ES-I3 (cell line): Measurements from ENCODE around the gene CEP112.
"Not testable (repeated sequence)": the region's sequence is repeated elsewhere in the genome, so short reads cannot be mapped to it uniquely, and the experiment has no call there.

Experiments
- H3K36me3 ChIP-seq: 2 replicates; pipeline ENCODE4 v1.6.1; 2013; ENCODE audit warnings: mild to moderate bottlenecking, low read length, control low read depth, moderate library complexity; ENCODE audit not compliant: insufficient read depth
- H3K4me1 ChIP-seq: 2 replicates; pipeline ENCODE4 v1.6.1; 2013; ENCODE audit warnings: mild to moderate bottlenecking, control low read depth, low read length; ENCODE audit not compliant: insufficient read depth
- H3K9ac ChIP-seq: 2 replicates; pipeline ENCODE4 v1.6.1; 2013; ENCODE audit warnings: low read depth, mild to moderate bottlenecking, low read length, moderate library complexity
- H3K9me3 ChIP-seq: 2 replicates; pipeline ENCODE4 v1.6.1; 2013; ENCODE audit warnings: mild to moderate bottlenecking, low read length, moderate library complexity; ENCODE audit not compliant: control insufficient read depth, insufficient read depth

The CEP112 gene

DNA sequence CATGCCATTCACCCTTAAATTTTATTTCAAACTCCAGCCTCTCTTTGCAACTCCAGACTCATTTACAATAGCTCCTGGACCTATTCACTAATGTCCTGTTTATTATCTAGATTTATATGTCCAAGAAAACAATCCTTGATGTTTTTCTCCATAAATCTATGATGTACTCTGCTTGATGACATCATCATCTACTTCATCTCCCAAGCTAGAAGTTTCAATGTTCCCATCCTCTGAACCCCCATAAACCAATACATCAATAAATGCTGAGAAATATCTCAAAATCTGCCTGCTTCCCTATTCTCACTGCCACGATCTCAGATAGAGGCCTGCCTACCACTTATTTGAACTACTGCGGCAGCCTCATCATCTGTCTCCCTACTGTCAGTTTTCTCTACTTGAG, 4.2 kb downstream of the CEP112 start:
- Histone ChIP-seq H3K4me1 (no peaks in the 10 kb centered on the region), H3K9me3 (no peaks in the 10 kb centered on the region), H3K36me3 (no peaks in the 10 kb centered on the region), H3K9ac (no peak overlapping the region)

DNA sequence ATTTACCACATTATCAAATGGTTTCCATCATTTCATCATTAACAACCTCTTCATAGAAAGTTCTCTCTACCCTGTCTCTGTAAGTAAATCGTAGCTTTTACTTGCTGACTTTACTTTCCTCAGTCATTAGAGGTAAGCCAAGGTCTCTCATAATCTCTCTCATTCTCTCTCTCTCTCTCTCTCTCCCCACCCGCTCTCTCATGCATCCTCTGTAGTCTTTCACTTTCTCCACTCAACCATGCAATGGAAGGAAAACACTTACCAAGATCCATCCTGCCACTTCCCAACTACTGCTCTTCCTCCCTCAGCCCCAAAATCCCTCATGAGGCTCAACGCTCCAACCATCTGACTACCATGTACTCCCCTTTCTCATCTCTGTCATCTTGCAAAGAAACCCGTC, 6.1 kb downstream of the CEP112 start:
- Histone ChIP-seq H3K36me3 (no peaks in the 10 kb centered on the region), H3K4me1 (no peaks in the 10 kb centered on the region), H3K9me3 (no peaks in the 10 kb centered on the region), H3K9ac (no peak overlapping the region)

DNA sequence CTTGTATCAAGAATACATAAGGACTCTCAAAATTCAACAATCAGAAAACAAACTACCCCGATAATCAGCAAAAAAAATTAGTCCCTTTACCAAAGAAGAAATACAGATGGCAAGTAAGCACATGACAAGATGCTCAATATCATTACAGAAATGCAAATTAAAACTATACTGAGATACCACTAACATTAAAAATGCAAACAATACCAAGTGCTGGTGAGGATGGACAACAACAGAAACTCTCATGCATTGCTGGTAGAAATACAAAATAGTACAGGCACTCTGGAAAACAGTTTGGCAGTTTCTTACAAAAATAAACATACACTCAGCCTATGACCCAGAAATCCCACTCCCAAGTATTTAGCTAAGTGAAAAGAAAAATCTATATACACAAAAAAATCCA, 7.5 kb downstream of the CEP112 start:
- Histone ChIP-seq H3K9me3 (no peaks in the 10 kb centered on the region), H3K4me1 (no peaks in the 10 kb centered on the region), H3K36me3 (no peaks in the 10 kb centered on the region), H3K9ac (no peak overlapping the region)

DNA sequence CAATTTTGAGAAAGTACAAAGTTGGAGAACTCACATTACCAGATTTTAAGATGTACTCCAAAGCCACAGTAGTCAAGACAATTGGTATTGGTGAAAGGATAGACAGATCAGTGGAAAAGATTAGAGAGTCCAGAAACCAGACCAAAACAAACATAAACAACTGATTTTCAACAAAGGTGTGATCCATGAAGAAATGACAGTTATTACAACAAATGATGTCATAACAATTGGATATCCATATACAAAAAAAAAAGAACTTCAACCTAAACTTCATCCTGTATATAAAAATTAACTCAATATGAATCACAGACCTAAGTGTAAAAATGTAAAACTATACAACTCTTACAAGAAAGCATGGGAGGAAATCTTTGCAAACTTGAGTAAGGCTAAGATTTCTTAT, 8.4 kb downstream of the CEP112 start:
- H3K4me1 ChIP-seq: no peaks in the 10 kb centered on the region
- H3K9ac ChIP-seq: no peak overlapping the region

DNA sequence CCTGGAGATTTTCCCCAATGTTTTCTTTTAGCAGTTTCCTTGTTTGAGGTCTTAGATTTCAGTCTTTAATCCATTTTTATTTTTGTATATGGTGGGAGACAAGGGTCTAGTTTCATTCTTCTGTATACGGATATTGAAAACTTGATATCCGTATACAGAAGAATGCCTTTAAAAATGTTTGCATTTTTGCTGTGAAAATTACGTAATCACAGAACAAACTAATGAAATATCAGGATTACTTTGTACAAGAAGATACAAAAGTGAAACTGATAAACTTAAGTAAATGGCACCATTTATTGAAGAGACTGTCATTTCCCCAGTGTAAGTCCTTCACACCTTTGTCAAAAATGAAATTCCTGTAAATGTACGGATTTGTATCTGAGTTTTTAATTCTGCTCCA, 13.3 kb downstream of the CEP112 start:
- H3K9ac ChIP-seq: no peak overlapping the region
- H3K36me3 ChIP-seq: no peaks in the 10 kb centered on the region
- H3K9me3 ChIP-seq: no peaks in the 10 kb centered on the region
- H3K4me1 ChIP-seq: no peaks in the 10 kb centered on the region

More for the DNA sequence above, 8.4 kb downstream of the CEP112 start:
- H3K9me3 ChIP-seq: no peaks in the 10 kb centered on the region
- H3K36me3 ChIP-seq: no peaks in the 10 kb centered on the region

DNA sequence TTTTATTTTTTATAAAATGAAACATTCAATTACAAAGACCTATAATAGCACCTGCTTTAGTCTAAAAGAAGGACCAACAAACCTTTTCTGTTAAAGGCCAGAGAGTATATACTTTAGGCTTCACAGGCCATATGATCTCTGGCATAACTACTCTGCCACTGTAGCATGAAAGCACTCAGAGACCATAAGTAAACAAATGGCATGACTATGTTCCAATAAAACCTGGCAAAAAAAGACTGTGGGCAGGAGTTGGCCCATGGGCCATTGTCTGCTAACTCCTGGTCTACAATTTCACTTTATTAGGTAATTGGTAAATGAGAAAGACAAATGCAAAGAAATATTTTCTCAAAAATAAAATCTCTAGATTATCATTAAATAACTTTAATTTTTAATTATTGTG, 14.9 kb downstream of the CEP112 start:
- Histone ChIP-seq H3K9ac (no peak overlapping the region), H3K36me3 (no peaks in the 10 kb centered on the region), H3K4me1 (no peaks in the 10 kb centered on the region)

DNA sequence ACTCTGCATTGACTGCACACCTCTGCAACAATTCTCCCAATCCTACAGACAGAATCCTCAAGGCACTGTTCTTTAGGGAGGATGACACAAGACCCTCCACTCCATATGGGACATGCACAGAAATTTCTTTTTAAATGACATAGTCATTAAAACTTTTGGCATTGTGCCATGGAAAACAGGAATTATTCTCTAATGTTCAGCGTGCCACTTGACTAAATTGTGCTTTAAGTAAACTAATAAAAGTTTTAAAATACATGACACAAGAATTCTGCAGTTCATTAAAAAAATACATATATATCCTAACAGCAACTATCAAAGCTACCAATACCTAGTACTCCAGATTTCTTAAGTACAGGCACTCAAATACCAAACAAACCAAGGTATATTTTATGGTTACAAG, 16.0 kb downstream of the CEP112 start:
- Histone ChIP-seq H3K9me3 (no peaks in the 10 kb centered on the region), H3K4me1 (no peaks in the 10 kb centered on the region), H3K36me3 (no peaks in the 10 kb centered on the region), H3K9ac (no peak overlapping the region)

More for the DNA sequence above, 14.9 kb downstream of the CEP112 start:
- H3K9me3 ChIP-seq: no peaks in the 10 kb centered on the region

DNA sequence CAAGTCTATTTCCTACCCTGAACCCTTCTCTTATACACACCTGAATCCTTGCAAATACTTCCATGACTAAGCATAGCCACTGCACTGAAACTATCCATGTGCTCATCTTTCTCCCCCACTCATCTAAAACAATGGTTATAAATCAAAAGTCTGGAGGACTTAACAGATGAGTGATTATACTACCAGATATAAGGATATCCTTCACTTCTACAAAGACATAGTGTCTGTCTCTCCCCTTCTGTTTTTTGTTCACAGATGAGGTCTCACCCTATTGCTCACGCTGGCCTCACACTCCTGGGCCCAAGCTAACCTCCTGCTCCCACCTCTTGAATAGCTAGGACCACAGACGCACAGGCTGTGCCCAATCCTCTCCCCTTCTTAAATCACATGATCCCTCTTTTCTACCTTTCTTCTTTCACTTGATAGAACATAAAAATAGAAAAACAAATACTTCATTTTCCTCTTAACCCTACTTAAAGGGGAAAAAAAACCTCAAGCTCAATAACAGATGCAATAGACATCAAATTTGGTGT, 19.2 kb downstream of the CEP112 start:
- no peaks in the 10 kb centered on the region for H3K9me3 ChIP-seq
- no peaks in the 10 kb centered on the region for H3K36me3 ChIP-seq
- H3K4me1 ChIP-seq: no peaks in the 10 kb centered on the region
- H3K9ac ChIP-seq: no peak overlapping the region

DNA sequence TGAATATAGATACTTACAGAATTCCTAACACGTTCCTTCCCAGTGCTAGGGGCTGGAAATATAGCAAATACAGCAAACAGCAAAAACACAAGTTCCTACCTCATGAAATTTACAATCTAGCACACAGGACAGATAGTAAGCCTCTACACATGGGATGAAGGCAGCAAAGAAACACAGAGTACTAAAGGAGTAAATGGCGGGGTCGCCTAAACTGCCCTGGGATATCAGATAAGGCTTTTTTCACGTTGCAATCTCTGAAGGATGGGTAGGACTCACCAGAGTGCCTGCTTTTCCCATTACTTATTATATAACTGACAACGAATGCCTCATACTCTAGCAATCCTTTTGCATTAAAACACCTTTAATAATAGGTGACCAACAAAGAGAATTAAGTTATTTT, 19.8 kb downstream of the CEP112 start:
- H3K36me3 ChIP-seq: no peaks in the 10 kb centered on the region
- H3K9ac ChIP-seq: no peak overlapping the region
- H3K9me3 ChIP-seq: no peaks in the 10 kb centered on the region
- no peaks in the 10 kb centered on the region for H3K4me1 ChIP-seq

DNA sequence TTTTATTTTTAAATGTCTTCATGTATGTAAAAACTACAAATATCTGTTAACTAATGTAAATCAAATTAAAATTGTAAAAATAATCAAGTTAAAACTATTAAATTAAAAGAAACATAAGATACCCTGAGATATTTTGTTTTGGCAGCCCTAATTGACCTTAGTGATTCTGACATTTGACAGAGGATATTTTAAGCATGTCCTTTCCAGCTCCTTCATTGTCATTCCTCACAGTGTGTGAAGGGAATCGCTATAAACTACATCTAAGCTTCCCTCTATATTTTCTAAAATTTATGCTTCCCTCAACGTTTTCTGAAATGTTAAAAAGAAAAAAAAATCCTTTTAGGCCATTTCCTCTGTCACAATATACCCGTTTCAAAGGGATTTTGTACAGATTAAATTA, 20.2 kb downstream of the CEP112 start:
- Histone ChIP-seq H3K36me3 (no peaks in the 10 kb centered on the region), H3K9me3 (no peaks in the 10 kb centered on the region), H3K9ac (no peak overlapping the region), H3K4me1 (no peaks in the 10 kb centered on the region)

DNA sequence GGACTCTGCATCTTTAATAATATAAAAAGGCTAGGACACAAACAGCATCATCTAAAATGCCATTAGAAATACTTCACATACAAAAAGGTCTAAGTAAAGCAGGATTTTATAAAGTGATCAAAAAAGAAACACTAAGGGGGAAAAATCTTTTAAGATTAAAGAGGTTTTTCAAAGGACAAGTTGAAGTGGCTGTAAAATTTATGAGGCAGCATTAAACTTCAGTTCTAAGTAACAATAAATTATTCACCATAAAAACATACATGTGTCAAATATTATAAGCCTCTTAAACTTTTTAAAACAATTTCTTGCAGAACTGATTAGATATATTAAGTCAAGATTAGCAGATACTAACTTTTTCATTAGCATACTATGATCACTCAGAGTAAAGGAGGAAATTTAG, 20.8 kb downstream of the CEP112 start:
- H3K36me3 ChIP-seq: no peaks in the 10 kb centered on the region

DNA sequence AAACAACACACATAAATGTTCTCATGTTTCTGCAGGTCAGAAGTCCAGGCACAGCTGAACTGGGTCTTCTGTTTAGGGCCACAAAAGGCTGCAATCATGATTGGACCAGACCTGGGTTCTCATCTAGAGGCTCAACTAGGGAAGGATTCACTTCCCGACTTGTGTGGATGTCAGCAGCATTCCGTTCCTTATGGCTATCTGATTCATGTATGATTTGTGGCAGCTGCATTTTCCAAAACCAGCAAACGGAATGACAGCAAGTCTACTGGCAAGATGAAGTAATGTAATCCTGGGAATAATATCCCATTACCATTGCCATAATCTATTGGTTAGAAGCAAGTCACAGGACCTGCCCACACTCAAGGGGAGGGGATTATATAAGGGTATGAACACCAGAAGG, 22.1 kb downstream of the CEP112 start:
- Histone ChIP-seq H3K9ac (no peak overlapping the region), H3K4me1 (no peaks in the 10 kb centered on the region), H3K9me3 (no peaks in the 10 kb centered on the region), H3K36me3 (no peaks in the 10 kb centered on the region)

More for the DNA sequence above, 20.8 kb downstream of the CEP112 start:
- H3K9ac ChIP-seq: no peak overlapping the region
- no peaks in the 10 kb centered on the region for H3K4me1 ChIP-seq
- no peaks in the 10 kb centered on the region for H3K9me3 ChIP-seq

DNA sequence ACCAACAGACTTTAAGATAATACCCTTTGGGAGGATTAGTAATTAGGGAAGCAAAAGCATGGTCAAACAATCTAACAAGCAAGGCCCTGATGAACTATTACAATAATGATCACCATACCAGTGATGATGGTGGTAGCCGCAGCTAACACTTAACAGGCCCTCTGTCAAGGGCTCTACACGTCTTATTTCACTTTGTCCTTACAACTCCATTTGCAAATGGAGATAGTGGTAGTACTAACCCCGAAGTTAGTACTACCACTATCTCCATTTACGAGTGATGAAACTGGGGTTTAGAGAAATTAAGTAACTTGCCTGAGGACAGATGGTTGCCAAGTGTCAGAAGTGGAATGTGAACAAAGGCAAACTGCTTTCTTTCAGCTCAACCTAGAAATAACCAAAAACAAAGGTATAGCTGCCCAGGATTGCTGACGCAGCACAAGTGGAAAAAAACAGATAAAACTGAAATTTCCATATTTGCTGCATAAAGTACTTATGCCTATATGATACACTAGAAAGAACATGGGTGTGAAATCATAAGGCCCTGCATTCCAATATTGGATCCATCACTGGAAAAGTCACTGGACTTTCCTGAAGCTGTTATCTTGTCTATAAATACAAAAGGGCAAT, 24.6 kb downstream of the CEP112 start:
- Histone ChIP-seq H3K9me3 (no peaks in the 10 kb centered on the region), H3K9ac (no peak overlapping the region), H3K36me3 (no peaks in the 10 kb centered on the region; the same call in 1 of the 2 replicates), H3K4me1 (no peaks in the 10 kb centered on the region)

DNA sequence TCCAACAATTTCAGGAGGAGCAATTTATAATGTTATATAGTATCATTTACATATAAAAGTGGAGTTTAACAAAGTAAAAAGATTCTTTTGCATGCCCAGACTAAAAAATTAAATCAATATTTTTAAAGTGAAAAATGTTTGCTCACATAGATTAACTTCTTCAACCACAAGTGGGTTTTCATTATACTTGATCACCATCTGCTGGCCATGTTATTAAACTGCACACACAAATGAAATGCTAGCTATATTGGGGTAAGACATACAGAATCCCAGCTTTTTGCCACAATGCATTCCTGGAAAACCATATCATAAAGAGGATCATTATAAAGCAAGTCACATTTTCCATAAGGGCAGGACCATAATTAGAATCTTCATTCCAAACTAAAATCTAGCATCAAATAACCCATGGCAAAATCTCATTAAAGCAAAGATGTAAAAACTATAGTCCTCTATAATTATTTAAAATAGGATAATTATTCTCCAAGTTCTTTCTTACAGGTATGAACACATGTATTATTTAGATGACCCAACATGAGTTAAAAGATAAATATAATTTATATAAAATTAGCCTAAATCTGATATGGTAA, 26.3 kb downstream of the CEP112 start:
- Histone ChIP-seq H3K9me3 (no peaks in the 10 kb centered on the region), H3K36me3 (no peaks in the 10 kb centered on the region; the same call in 1 of the 2 replicates), H3K4me1 (no peaks in the 10 kb centered on the region), H3K9ac (no peak overlapping the region)

DNA sequence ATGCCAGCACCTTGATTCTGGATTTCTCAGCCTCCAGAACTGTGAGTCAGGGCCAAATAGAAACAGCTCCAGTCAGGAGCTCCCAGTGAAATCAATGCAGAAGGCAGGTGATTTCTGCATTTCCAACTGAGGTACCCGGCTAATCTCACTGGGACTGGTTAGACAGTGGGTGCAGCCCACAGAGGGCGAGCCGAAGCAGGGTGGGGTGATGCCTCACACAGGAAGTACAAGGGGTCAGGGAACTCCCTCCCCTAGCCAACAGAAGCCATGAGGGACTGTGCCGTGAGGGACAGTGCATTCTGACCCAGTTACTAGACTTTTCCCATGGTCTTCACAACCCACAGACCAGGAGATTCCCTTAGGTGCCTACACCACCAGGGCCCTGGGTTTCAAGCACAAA, 36.9 kb downstream of the CEP112 start:
- H3K9me3 ChIP-seq, H3K36me3 ChIP-seq, H3K4me1 ChIP-seq, H3K9ac ChIP-seq: not testable (repeated sequence)
